Hepatocyte (in vitro differentiated cells): ENCODE data around the gene APBA2. TPM values are rescaled to one million over a fixed set of nuclear protein-coding genes. Genes with fewer than 3 reads are reported as not detected.

ENCODE experiments used
- DNase-seq: peaks from one replicate; pipeline ENCODE4 v3.0.0-alpha.2; 2016; ENCODE audit warnings: low spot score
- H2AFZ ChIP-seq: fragments of 200-600 bp; sonication (generic); 2 replicates; pipeline ENCODE4 v1.6.0; 2016; ENCODE audit warnings: antibody characterized with exemption, mild to moderate bottlenecking
- H3K27ac ChIP-seq: fragments of 200-600 bp; sonication (generic); 2 replicates; pipeline ENCODE4 v1.5.1; 2016; ENCODE audit warnings: mild to moderate bottlenecking
- H3K27me3 ChIP-seq: fragments of 200-600 bp; sonication (generic); 2 replicates; pipeline ENCODE4 v1.6.1; 2016
- H3K36me3 ChIP-seq: fragments of 200-600 bp; sonication (generic); replicated peaks from 2 replicates; pipeline ENCODE4 v1.5.1; 2016; ENCODE audit warnings: low read depth; ENCODE audit not compliant: insufficient read depth
- H3K4me1 ChIP-seq: fragments of 200-600 bp; sonication (generic); 2 replicates; pipeline ENCODE4 v1.5.1; 2016; ENCODE audit warnings: mild to moderate bottlenecking, moderate library complexity; ENCODE audit not compliant: insufficient read depth
- H3K4me2 ChIP-seq: fragments of 200-600 bp; sonication (generic); 2 replicates; pipeline ENCODE4 v1.6.0; 2016
- H3K4me3 ChIP-seq: fragments of 200-600 bp; sonication (generic); 2 replicates; pipeline ENCODE4 v1.5.1; 2016; ENCODE audit warnings: mild to moderate bottlenecking
- H3K79me2 ChIP-seq: fragments of 200-600 bp; sonication (generic); 2 replicates; pipeline ENCODE4 v1.6.0; 2017; ENCODE audit warnings: mild to moderate bottlenecking
- H3K9me2 ChIP-seq: fragments of 200-600 bp; sonication (generic); replicated peaks from 2 replicates; pipeline ENCODE4 v1.6.0; 2017; ENCODE audit warnings: mild to moderate bottlenecking; ENCODE audit not compliant: insufficient read depth
- H3K9me3 ChIP-seq: fragments of 200-600 bp; sonication (generic); 2 replicates; pipeline ENCODE4 v1.5.1; 2016; ENCODE audit warnings: low read depth, mild to moderate bottlenecking
- H4K20me1 ChIP-seq: fragments of 200-600 bp; sonication (generic); 2 replicates; pipeline ENCODE4 v1.6.0; 2016; ENCODE audit warnings: mild to moderate bottlenecking; ENCODE audit not compliant: insufficient read depth, poor library complexity, severe bottlenecking
- CTCF ChIP-seq: fragments of 200-600 bp; sonication (generic); IDR thresholded peaks from 2 replicates; pipeline ENCODE4 v1.5.1; 2016; ENCODE audit warnings: antibody characterized with exemption, mild to moderate bottlenecking; ENCODE audit not compliant: poor library complexity
- EZH2 ChIP-seq: fragments of 200-600 bp; sonication (generic); IDR thresholded peaks from 2 replicates; pipeline ENCODE4 v1.6.1; 2016; ENCODE audit warnings: antibody characterized with exemption, mild to moderate bottlenecking, borderline replicate concordance
- EZH2phosphoT487 ChIP-seq: fragments of 200-600 bp; sonication (generic); IDR thresholded peaks from one replicate; pipeline ENCODE4 v1.6.1; 2018; ENCODE audit warnings: antibody characterized with exemption, mild to moderate bottlenecking, low read depth, moderate library complexity; ENCODE audit not compliant: unreplicated experiment, severe bottlenecking
- WGBS: methylation state at CpG from one replicate; pipeline ENCODE4 v1.1.6; 2016; ENCODE audit warnings: low lambda C conversion rate; ENCODE audit errors: missing lambda C conversion rate; 5-methylcytosine and 5-hydroxymethylcytosine counted together
- polyA plus RNA-seq: library from polyadenylated mRNA; unstranded; fragments of >200 nt; fragmentation: Nextera tagmentation; extraction: Ambion mirVana; gene quantifications from 2 replicates; pipeline ENCODE4 v1.2.1, GENCODE V29; 2016
- total RNA-seq: library from RNA; depleted of rRNA; stranded (reverse); fragments of >200 nt; gene quantifications from 2 replicates; pipeline ENCODE4 v1.2.3, GENCODE V29; 2014

The APBA2 gene
- total and polyA plus RNA-seq, 2 experiments from 2014 or later = 8.4 to 10.1 TPM

DNA sequence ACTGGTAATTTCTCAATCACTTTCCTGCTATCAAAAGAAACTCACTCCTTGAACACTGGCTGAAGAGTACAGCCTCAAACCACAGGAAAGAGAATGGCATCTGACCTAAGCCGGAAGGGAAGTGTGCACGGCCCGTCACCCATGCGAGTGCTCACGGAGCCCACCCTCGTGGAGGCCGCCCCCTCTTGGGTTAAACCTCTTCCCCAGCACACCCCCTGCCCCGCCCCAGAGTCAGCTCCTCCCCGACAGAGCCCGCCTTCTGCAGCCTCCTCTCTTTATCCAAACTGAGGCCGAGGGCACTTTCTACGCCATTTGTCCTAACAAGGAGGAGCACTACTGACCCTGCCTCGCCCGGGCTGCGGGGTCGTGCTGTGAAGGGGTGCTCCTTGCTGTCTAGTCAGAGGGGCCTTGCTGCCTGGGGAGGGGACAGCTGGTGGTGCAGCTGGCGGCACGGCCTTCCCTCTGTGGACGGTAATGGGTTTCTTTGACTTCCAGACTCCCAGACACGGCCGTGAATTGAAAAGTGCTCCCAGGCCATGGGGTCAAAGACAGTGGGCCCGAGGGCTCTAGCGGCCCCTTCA, 246.2 kb downstream of the APBA2 start:
- H3K27me3 ChIP-seq = peaks cover 2% of the 10 kb centered on the region
- WGBS = 80% methylated on average over 23 of the region's 23 CpGs

GRCh38 chr15:29132735-29133181, 247.0 kb downstream of the APBA2 start:
- H2AFZ ChIP-seq = no peak overlapping the region
- no peaks in the 10 kb centered on the region for H3K36me3 ChIP-seq
- H3K4me3 ChIP-seq = no peak overlapping the region
- H3K4me1 ChIP-seq = no peaks in the 10 kb centered on the region
- TF ChIP-seq EZH2phosphoT487 (no peak), EZH2 (no peak), CTCF (no peak)
- H3K9me3 ChIP-seq = no peaks in the 10 kb centered on the region
- no peaks in the 10 kb centered on the region for H4K20me1 ChIP-seq
- no peak for DNase-seq
- H3K4me2 ChIP-seq = no peak overlapping the region
- H3K27me3 ChIP-seq = peaks cover 2% of the 10 kb centered on the region
- H3K79me2 ChIP-seq = no peaks in the 10 kb centered on the region
- WGBS = 89% methylated on average over 14 of the region's 14 CpGs
- H3K9me2 ChIP-seq = no peaks in the 10 kb centered on the region
- no peak overlapping the region for H3K27ac ChIP-seq

More for the DNA sequence above, 246.2 kb downstream of the APBA2 start:
- Histone ChIP-seq H3K79me2 (no peaks in the 10 kb centered on the region), H3K9me2 (no peaks in the 10 kb centered on the region), H3K4me1 (no peaks in the 10 kb centered on the region), H3K9me3 (no peaks in the 10 kb centered on the region), H3K27ac (no peak overlapping the region), H3K36me3 (no peaks in the 10 kb centered on the region), H4K20me1 (no peaks in the 10 kb centered on the region), H3K4me2 (no peak overlapping the region), H2AFZ (no peak overlapping the region), H3K4me3 (no peak overlapping the region)
- TF ChIP-seq EZH2phosphoT487 = no peak
- TF ChIP-seq EZH2 = no peak
- TF ChIP-seq CTCF = no peak
- DNase-seq = no peak

- Histone ChIP-seq H3K79me2 (no peaks in the 10 kb centered on the region), H4K20me1 (no peaks in the 10 kb centered on the region), H3K4me1 (no peaks in the 10 kb centered on the region), H3K4me2 (no peak overlapping the region), H3K4me3 (no peak overlapping the region), H3K27me3 (peaks cover 2% of the 10 kb centered on the region), H2AFZ (no peak overlapping the region), H3K9me2 (no peaks in the 10 kb centered on the region), H3K27ac (no peak overlapping the region), H3K9me3 (no peaks in the 10 kb centered on the region), H3K36me3 (no peaks in the 10 kb centered on the region)
- no peak for DNase-seq
- TF ChIP-seq CTCF = no peak
- 78% methylated on average over 8 of the region's 8 CpGs for WGBS
These were observed 247.5 kb downstream of the APBA2 start for GRCh38 chr15:29133321-29133720.

DNA sequence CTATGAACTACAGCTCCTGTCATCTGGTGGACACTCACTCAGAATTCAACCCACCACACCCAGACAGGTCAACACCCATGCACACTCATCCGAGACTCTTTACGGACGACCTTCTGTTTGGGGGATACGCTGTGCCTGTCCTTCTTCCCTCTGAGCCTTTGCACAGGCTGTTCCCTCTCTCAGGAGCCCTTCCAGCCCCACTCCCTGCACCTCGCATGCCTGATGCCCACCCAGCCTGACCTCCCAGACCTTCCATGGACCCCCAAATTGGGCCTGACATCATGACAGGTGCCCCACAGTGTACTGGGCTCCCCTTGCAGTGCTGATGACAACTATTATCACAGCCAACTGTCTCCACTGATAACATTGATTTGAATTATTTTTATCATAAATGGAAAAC, 248.0 kb downstream of the APBA2 start:
- Histone ChIP-seq H3K79me2 (no peaks in the 10 kb centered on the region), H2AFZ (no peak overlapping the region), H3K27me3 (peaks cover 2% of the 10 kb centered on the region), H3K4me3 (no peak overlapping the region), H3K9me3 (no peaks in the 10 kb centered on the region), H3K36me3 (no peaks in the 10 kb centered on the region), H3K27ac (no peak overlapping the region), H3K4me2 (no peak overlapping the region), H3K9me2 (no peaks in the 10 kb centered on the region), H4K20me1 (no peaks in the 10 kb centered on the region), H3K4me1 (no peaks in the 10 kb centered on the region)
- DNase-seq = no peak
- WGBS = 98% methylated on average over 5 of the region's 5 CpGs
- TF ChIP-seq CTCF (no peak), EZH2 (no peak), EZH2phosphoT487 (no peak)
